T-helper 22 cell (primary cell): ENCODE measurements around the gene ADARB1.

Experiments used
- DNase-seq: peaks from one replicate; pipeline ENCODE4 v3.0.0-alpha.2; 2020; ENCODE audit warnings: low read depth

The ADARB1 gene

DNA sequence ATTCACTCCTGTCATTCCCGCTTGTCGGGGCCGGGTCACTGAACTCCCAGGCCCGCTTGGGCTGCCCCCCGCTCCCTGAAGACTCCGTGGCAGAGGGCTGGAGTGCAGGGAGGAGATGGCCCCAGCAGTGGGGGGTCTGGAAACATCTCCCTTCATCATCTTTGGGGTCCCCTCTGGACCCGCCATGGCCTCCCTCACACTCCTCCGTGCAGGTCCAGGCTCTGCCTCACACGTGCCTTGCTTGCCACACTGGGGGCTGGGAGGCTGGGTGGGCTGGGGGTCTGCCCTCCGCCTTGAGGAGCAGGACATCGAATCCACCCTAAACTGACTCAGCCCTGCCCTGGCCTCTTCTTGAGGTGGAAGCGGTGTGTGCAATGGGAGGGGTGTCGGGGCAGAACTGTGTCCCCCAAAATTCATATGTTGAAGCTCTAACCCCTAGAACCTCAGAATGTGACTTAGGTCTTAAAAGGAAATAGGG lies 178.1 kb downstream of the ADARB1 start:
- no peak for DNase-seq

DNA sequence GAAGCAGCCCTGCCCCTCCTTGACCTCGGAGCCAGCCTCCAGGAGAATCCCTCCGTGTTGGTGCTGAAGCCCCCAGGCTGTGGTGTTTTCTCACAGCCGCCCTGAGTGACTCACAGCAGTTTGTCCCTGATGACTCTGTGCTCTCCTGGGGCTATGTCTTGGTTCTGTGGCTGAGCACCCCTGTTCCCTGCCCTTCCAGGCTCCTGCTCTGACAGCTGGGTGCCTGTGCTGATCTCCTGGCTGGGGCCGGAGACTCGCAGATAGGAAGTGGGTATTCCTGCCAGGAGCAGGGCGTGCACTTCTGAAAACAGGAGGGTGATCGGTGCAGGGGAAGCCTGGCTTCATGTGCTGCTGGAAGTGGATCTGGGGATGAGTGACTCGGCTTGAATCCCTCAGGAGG lies 178.8 kb downstream of the ADARB1 start:
- no peak for DNase-seq

DNA sequence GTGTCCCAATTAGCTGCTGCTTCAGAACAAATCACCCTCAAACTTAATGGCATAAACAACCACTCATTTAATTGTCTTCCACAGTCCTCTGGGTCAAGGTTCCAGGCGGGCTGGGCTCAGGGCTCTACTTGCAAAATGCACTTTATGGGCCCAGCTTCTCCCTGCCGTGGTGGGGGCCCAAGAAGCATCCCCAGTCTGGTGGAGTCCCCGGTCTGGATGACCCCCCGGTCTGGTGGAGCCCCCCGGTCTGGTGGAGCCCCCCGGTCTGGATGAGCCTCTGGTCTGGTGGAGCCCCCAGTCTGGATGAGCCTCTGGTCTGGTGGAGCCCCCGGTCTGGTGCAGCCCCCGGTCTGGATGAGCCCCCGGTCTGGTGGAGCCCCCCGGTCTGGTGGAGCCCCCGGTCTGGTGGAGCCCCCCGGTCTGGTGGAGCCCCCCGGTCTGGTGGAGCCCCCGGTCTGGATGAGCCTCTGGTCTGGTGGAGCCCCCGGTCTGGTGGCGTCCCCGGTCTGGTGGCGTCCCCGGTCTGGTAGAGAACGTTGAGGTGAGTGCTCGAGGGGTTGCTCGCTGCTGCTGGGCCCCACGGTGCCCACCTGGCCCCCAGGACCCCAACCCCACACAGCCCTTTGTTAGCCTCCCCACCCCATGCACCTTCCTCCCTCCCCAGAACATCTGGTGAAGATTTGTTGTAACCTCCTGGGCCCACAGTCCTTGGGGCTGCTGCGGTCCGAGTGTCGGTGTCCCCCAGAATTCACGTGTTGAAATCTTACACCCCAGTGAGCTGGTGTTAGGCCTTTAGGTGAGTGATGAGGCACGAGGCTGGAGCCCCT lies 179.5 kb downstream of the ADARB1 start:
- no peak for DNase-seq

DNA sequence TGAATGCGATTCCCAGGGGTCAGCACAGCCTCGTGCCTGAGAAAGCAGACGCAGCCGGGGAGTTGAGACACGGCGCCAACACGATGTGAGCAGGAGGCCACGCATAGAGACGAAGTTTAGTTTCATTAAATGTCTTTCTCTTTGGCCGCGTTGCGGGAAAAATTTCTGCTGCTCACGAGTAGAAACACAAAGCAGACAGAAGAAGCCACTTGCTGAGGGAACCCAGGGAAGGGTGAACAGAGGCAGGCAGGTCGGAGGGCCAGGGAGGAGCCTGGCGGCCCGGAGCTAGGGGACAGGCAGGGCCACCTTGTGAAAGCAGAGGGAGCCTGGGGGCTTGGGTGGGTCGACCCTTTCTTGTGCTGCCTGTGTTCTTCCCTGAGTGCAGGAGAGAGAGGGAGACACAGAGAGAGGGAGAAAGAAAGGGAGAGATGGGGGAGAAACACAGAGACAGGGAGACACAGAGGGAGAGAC lies 180.1 kb downstream of the ADARB1 start:
- DNase-seq: no peak

DNA sequence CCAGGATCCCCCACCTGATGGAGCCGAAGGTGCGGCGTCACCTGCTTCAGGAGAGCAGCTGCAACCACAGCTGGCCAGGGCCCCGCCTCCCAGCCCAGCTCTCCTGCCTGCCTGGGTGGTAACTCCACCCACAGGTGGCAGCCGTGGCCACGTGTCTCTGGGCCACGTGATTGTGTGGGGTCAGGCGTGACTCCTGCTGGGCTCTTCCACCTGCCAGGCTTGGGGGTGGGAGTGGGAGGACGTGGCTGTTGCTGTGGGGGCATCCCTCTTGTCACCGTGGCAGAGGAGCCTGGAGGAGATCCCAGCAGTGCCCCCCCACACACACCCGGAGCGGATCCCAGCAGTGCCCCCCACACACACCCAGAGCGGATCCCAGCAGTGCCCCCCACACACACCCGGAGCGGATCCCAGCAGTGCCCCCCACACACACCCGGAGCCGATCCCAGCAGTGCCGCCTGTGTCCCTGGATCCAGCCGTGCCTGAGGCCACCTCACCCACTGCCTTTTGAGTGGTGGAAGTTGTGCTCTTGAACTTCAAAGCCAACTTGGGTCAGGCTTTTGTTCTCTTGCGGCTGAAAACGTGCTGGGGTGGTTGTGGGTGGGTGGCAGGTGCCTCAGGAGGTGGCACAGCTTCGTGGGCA lies 181.1 kb downstream of the ADARB1 start:
- no peak for DNase-seq

DNA sequence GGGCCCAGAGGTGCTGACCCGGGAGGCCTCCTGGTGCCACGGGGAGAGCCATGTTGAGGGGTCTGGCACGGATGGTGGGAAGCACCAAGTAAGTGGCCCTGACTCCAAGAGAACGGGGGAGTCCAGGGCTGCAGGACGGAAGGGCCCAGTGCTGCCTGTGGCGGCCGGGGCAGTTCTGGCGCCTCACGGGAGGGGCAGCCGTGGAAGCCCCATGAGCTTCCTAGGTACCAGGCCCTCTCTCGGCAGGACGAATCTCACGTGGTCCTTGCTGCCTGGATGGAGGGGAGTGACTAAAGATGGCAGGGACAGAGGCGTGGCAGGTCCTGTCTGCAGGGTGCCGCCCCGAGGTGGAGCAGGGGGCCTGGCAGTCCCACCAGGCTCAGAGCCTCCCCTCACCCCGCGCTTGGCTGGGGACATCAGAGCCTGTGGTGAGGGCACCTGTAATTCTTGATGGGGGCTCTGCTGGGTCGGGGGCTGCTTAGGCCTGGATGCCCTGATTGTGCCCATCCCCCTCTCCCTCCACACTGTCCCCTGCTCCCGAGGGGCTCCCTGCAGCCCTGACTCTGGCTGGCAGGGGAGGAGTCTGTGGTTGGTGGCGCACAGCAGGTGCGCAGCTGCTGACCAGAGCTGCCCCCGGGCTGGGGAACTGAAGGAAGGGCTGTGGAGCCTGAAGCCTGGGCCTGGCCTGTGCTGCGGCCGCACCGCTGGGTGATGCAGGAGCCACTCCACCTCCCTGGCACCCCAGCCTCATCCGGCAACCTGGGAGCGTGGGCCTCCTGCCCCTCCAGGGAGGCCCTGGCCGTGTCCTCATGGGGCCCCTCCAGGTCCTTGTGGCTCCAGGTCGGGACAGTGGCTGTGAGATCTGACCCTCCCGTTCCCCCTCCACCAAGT lies 181.9 kb downstream of the ADARB1 start:
- DNase-seq: no peak

DNA sequence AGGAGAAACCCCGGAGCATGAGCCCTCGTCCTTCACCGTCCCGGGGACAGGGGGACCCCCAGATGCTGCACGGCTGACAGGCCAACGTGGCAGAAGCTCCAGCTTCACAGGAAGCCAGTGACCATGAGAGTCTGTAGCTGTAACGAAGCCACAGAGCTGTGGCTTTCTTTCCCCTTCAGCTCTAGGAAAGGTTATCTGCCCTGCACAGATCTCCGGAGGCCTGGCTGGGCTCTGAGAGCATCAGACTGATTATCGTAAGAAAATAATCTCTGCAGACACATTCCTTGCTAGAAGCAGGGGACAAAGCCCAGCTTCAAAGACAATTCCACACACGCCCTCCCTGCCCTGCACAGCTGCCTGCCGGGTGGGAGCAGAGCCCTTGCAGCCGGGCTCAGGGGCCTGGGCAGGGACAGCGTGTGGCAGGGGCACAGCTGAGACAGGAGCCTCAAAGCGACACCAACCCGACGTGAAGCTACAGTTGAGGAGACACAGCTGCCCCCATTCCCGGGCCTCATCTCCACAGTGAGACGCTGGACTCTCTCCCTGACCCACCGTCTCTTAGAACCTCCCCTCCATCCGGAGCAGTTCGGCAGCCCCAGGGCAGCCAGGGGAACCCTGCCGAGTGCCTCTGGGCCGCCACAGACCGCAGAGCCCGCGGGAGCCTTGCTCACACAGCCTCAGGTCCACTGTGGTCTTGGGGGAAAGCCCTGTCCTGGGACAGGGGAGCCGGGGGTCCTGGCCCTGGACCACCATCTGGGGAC lies 182.7 kb downstream of the ADARB1 start:
- no peak for DNase-seq

DNA sequence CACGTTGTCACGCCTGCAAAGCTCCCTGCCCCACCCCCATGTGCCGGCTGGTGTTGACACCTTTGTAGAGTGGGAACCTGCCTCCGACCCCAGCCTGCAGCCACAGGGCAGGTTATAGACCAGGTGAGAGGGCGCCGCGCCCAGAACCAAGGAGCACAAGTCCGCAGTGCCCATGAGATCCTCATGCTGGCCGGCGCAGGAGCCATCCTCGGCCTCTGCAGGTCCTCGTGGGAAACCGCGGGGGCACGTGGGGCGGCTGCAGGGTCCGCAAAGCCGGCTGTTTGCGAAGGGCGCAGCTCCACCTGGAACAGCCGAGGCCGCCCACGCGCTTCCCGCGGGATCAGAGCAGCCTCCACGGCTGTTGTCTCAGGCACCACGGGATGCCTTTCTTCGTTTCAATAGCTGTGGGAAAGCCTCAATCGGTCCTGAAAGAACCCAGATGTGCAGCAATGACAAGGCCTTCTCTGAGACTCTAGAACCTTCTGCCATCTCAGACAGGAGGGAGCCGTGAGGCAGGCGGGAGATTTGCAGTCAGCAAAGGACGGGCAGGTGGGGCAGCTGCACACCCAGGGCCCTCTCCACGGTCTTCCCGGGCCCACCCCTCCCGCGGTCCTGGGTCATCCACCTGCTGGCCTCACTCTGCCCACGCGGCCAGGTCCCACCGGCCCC lies 183.4 kb downstream of the ADARB1 start:
- no peak for DNase-seq

DNA sequence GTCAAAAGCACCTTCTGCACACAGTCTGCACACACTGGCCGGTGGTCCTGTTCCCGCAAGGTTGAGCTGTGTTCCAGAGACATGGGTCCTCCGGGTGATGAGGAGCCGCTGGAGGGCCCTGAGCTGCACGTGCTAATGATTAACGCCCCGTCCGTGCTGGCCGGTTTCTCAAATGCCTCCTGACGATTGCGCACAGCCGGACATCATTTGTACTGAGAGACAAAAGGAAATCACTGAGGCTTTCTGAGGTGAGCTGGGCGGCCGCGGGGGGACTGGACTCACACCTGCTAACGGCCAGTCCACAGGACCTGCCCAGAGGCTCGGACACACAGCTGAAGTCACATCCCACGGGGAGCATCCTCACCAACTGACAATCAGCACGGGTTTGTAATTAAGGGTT lies 184.1 kb downstream of the ADARB1 start:
- DNase-seq: no peak

DNA sequence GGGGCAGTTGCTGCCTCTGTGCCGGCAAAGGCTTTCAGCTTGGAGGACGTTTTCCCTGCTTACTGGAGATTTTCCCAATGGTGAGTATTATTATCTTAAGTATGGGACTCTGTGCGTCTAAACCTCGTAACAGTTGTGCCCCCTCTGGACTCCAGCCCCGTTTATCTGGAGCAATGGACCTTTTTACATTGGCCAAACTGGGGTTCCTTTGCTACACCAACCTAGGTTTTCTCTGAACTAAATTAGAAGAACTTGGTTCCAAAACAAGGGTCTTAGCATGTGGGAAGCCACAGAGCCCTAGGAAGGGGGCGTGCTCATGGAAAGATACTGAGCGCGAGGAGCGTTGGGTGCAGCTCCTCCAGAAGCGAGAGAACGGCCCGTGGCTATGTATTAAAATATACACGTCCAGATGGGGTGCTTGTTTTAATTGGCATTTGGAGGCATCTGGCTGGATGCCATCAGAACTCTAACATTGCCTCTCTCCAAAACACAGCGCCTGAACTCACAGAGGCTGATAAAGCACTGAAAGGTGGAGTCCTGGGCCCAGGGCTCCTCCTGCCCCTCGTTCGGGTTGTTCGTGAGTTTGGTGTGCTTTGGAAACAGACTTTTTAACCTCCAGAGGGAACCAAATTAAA lies 184.9 kb downstream of the ADARB1 start:
- no peak for DNase-seq

DNA sequence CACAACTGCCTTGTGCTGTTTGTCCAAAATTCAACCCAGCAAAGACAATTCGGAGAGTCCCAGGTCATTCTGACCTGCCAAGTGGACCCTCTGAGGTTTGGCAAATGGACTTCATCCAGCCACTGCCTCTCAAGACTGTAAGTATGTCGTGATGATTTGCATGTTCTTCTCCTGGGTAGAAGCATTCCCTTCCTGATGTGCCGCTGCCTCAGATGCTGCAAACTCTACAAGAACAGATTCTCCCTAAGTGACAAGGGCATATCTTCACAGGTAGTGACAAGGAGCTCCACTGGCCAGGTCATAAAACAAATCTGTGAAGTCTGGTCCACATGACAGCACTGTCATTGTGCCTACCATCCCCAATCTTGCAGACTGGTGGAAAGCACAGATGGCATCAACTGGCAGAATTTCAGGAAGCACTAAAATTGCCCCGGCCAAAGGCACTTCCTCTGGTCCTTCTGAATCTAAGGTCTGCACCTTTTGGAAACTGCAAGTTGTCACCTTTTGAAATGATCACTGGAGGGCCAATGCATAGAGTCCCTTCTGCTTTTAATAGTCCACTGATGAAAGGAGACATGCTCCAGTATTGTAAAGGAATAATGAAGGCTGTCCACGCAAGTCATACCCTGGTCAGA lies 185.9 kb downstream of the ADARB1 start:
- DNase-seq: no peak

DNA sequence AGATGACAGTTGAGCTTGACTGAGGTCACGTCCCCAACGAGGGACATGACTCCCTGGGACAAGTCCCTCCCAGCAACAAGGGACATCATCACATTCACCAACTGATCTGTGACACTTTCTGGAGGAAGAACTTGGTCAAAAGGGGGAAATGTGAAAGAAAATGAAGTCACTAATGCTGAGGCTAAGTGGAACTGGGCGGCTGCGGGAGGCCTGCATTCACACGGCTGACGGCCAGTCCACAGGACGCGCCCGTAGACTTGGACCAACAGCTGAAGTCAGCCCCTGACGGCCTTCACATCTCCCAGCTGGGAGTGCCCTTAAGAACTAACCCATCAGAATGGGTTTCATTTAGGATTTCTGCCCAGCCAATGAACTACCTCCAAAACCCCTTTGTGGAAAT lies 186.7 kb downstream of the ADARB1 start:
- DNase-seq: no peak

DNA sequence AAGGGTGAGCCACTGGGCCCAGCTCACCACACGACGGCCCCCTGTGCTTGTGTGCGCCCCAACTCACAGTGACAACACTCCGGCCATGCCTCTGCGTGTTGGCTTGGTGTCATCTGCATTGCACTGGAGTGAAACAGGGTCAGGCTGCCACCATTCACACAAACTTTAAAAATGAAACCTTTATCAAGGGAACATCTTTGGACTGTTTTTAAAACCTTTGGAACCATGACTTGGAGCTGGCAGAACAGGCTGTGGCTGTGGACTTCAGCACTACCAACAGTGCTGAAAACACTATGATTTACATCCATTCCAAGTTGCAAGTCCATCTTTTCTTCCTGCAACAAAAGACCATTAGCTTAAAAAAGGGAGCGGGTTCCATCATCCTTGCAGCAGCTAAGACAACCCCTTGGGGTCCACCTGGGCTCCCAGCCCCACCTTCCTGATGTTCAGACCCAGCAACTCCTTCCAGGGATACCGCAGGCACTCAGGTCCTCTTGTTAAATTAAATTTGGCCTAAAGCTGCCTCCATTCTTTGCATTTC lies 187.7 kb downstream of the ADARB1 start:
- no peak for DNase-seq

DNA sequence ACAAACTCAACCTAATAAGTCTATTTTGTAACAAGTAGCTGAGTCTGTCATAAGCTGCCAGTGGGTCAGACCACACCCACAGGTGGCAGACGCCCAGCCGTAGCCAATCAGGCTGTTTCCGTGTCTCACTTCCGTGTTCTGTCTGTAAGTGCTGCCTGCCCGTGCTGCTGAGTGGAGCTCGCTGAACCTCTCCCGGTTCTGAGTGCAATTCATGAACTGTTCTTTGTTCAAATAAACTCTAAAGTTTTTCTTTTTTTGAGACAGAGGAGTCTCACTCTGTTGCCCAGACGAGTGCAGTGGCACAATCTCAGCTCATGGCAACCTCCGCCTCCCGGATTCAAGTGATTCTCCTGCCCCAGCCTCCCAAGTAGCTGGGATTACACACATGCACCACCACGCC lies 188.2 kb downstream of the ADARB1 start:
- no peak for DNase-seq

DNA sequence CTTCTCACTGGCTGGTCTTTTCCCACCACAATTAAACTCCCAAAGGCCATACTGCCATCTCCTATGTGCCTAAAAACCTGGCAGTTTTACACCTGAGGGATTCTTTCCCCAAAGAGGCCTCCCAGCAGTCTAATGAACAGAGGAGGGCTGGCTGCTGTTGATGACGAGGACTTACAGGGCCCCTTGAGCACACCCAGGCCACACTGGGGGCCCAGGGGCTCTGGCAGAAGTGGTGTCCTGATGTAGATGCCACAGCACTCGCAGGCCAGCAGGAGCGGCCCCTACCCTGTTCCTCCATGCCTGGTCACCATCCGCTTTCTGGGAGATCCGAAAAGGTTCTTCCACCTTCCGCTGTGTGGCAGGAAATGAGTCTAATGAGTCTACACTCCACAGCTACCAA lies 189.2 kb downstream of the ADARB1 start:
- no peak for DNase-seq

DNA sequence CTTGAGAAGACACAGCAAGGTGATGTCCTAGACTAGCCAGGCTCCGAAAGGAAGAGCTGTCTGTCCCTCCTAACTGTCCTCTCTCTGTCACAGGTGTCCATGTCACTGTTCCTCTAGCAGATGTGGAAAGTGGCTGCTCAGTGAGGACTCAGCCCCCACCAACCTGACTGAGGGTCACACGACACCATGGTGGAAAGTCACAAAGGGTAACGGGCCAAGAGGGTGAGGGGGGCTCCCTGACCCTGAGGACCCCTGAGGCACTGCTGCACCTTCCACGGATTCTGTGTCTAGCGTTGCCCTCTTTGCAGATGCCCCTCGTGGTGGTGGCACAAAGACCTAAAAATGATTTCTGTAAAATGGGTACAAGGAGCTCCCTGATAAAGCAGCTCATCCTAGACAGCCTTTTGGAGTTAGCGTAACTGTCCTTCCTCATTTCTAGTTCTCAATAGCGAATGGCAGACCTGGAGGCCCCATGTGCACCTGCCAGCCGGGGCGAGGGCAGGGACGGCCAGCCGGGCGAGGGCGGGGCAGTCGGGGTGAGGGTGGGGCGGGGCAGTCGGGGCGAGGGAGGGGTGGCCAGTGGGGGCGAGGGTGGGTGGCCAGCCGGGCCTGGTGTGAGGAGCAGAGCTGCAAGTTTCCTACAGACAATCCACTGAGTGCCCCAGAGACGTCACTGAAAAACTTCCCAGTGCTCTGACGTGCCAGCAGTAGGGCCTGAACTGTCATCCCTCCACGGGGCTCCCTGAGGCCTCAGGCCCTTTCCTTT lies 189.9 kb downstream of the ADARB1 start:
- no peak for DNase-seq

DNA sequence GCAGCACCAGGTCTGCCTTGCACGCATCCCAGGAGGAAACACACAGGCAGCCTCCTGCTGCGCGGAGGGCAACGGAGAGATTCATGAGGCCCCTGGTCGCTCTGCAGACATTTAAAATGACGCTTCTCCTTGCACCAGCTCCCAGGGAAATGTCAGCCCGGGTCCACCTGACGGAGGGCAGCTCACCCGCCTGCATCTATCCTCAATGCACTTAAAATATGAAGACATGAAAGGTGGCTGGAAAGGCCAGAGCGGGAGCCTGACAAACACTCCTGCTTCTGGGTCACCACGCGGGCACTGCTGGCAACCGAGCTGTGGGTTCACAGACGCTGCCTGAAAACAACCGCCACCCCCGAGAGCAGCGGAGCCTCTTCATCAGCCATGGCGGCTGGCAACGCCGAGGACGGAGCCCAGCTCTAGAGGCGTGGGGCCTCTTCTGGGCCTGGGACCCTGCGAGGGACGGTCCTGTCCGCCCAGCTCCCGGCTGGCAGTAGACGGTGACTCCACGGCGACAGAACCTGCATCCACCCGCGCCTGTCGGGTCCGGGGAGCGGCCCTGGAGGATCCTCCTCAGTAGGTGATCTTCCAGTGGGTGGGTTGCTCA lies 190.6 kb downstream of the ADARB1 start:
- no peak for DNase-seq

DNA sequence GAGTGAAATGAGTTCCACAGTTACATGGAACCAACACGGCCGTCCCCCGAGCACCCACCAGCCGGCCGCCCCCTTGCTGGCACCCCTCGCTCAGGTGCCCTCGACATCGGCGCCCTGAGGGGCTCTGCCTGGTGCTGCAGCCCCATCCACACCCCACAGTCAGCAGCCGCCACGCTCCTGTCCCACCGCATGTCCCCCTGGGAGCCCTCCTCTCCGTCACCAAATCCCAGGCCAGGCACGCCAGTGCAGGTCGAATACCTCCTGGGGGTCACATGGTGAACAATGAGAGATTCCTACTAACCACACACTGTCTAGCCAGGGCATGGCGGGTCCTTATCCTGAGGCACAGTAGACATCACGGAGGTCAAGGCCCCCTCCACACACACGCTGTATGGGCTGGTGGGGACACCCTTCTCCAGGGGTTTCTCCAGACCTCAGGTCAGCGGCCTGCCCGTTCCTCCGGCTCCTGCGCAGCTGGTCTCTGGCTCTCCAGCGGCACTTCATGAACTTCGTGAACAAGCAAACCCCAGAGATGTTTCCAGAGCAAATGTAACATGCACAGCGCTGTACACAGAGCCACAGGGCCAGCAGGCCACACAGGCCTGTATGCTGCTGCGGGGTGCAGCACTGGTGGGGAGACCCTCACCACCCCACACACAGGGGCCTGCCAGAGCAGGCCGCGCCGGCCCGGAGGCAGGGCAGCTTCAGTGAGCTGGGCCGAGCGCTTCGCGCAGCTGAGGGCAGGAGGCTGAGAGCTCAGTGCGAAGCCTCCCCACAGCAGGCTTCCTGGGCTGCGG lies 191.5 kb downstream of the ADARB1 start:
- DNase-seq: no peak
